ENCODE data around the gene CCDC188. TPM values are rescaled to one million over a fixed set of nuclear protein-coding genes. Genes with fewer than 3 reads are reported as not detected.

The CCDC188 gene
- total and polyA plus RNA-seq, 9 of the 15 experiments (the other 6 are each of a cell fraction or from before 2014, with no cell fraction given): not detected

DNA sequence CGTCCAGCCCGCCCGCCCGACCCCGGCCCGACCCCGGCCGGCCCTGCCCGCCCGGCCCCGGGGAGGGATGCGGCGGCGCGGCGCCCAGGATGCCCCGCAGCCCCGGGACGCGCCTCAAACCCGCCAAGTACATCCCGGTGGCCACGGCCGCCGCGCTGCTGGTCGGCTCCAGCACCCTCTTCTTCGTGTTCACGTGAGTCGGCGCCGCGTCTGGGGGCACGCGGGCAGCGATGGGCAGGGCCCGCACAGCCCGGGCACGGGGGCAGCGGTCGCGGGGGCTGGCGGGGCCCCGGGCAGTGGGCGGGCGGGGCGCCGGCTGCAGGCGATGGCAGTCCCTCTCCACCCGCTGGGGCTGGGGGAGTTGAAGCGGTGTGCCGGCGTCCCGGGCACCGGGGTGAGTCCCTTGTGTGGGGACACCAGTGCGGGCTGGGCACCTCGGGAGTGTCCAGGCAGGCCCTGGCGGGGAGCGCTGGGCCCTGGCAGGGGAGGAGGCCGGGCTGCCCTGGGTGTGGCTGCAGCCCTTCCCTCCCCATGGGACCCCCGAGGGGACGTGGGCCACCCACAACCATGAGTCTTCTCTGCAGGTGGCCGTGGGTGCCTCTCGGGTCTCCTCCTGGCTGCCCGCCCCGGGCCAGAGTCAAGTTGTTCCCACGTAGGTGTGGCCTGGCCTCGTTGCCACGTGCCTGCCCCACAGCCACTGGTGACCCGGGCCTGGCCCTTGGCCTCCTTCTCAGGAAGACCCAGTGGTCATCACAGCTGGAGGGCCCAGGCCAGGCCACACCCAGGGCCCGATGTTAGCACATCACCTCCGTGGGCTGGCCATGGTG is 18.8 kb downstream of the CCDC188 start (continued):
- TF ChIP-seq NCOA1 (IDR thresholded peaks at IDR 0.05; ENCODE audit: low read depth) (no peak), CBX5 (IDR thresholded peaks at IDR 0.05; ENCODE audit: borderline replicate concordance, low read depth) (0 out of 2 replicates have a peak, but pooled peaks have one; percentile 4), CREB3L1 (IDR thresholded peaks at IDR 0.05; ENCODE audit: borderline replicate concordance, low read depth) (no peak), U2AF1 (optimal IDR thresholded peaks at IDR 0.05; ENCODE audit: low read depth, low read length) (no peak), NR4A1 (CRISPR knock-in tag; IDR thresholded peaks at IDR 0.05) (peak; percentile 3; the same call in 1 of the 2 replicates), NR4A1 (tag; IDR thresholded peaks at IDR 0.05) (no peak), ZNF75A (CRISPR knock-in tag; IDR thresholded peaks at IDR 0.05) (no peak), MCM2 (IDR thresholded peaks at IDR 0.05; ENCODE audit: low read depth) (no peak), GABPA (tag; conservative IDR thresholded peaks at IDR 0.05; ENCODE audit: low read depth) (no peak), ELF2 (CRISPR knock-in tag; IDR thresholded peaks at IDR 0.05) (no peak), PHB (CRISPR knock-in tag; IDR thresholded peaks at IDR 0.05) (peak; percentile 72; the same call in 1 of the 2 replicates), STAT5A (IDR thresholded peaks at IDR 0.05; ENCODE audit: borderline replicate concordance, low read length) (no peak), PRPF4 (IDR thresholded peaks at IDR 0.05; ENCODE audit: insufficient read depth, low read depth, low read length, poor library complexity, severe bottlenecking) (no peak), ZNF592 (IDR thresholded peaks at IDR 0.05) (no peak)
- TF ChIP-seq, protein P1, sequence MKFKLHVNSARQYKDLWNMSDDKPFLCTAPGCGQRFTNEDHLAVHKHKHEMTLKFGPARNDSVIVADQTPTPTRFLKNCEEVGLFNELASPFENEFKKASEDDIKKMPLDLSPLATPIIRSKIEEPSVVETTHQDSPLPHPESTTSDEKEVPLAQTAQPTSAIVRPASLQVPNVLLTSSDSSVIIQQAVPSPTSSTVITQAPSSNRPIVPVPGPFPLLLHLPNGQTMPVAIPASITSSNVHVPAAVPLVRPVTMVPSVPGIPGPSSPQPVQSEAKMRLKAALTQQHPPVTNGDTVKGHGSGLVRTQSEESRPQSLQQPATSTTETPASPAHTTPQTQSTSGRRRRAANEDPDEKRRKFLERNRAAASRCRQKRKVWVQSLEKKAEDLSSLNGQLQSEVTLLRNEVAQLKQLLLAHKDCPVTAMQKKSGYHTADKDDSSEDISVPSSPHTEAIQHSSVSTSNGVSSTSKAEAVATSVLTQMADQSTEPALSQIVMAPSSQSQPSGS (CRISPR knock-in tag; IDR thresholded peaks at IDR 0.05): no peak
- TF ChIP-seq, protein P2, sequence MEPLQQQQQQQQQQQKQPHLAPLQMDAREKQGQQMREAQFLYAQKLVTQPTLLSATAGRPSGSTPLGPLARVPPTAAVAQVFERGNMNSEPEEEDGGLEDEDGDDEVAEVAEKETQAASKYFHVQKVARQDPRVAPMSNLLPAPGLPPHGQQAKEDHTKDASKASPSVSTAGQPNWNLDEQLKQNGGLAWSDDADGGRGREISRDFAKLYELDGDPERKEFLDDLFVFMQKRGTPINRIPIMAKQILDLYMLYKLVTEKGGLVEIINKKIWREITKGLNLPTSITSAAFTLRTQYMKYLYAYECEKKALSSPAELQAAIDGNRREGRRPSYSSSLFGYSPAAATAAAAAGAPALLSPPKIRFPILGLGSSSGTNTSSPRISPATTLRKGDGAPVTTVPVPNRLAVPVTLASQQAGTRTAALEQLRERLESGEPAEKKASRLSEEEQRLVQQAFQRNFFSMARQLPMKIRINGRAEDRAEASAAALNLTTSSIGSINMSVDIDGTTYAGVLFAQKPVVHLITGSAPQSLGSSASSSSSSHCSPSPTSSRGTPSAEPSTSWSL (CRISPR knock-in tag; IDR thresholded peaks at IDR 0.05; ENCODE audit: borderline replicate concordance): no peak
- TF ChIP-seq, protein P3, sequence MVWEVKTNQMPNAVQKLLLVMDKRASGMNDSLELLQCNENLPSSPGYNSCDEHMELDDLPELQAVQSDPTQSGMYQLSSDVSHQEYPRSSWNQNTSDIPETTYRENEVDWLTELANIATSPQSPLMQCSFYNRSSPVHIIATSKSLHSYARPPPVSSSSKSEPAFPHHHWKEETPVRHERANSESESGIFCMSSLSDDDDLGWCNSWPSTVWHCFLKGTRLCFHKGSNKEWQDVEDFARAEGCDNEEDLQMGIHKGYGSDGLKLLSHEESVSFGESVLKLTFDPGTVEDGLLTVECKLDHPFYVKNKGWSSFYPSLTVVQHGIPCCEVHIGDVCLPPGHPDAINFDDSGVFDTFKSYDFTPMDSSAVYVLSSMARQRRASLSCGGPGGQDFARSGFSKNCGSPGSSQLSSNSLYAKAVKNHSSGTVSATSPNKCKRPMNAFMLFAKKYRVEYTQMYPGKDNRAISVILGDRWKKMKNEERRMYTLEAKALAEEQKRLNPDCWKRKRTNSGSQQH (CRISPR knock-in tag; IDR thresholded peaks at IDR 0.05): no peak
